ENCODE data around the gene IFITM10. TPM values are rescaled to one million over a fixed set of nuclear protein-coding genes. Genes with fewer than 3 reads are reported as not detected.

The IFITM10 gene
- total RNA-seq (2014; rRNA removed; shearing (Covaris generic)) = 0.18 and 0.23 TPM in 2 replicates

DNA sequence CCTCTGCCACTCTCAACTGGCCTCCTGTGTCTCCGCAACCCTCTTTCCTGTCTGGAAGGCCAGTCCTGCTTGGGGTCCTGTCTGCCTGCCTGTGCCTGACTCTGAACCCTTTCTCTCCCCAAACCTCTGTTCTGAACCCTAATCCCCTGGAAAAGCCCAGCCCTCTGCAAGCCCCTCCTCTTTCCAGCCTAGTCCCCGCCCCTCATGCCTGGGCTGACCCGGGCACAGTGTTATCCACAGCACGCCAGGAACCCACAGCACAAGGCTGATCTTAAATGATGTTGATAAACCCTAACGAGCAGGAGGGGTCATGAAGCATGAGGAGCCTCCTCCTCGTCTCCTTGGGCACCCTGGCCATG, at the start of gene IFITM10:
Gene IFITM10 (minus strand): TSS at position 115 of the 359 bp plus-strand sequence. CDS start 153 bp downstream, outside the sequence.
- no peak within 1 kb of the TSS for H3K4me3 ChIP-seq
- no peaks in the 10 kb centered on the region for H3K27me3 ChIP-seq
- DNase-seq = no peak
- peaks cover 27% of the 10 kb centered on the region for H3K4me1 ChIP-seq
- peak within 1 kb of the TSS; percentile 12 for H3K27ac ChIP-seq
- H3K36me3 ChIP-seq = no peaks in the 10 kb centered on the region
- H3K9me3 ChIP-seq (replicated peaks) = no peaks in the 10 kb centered on the region

DNA sequence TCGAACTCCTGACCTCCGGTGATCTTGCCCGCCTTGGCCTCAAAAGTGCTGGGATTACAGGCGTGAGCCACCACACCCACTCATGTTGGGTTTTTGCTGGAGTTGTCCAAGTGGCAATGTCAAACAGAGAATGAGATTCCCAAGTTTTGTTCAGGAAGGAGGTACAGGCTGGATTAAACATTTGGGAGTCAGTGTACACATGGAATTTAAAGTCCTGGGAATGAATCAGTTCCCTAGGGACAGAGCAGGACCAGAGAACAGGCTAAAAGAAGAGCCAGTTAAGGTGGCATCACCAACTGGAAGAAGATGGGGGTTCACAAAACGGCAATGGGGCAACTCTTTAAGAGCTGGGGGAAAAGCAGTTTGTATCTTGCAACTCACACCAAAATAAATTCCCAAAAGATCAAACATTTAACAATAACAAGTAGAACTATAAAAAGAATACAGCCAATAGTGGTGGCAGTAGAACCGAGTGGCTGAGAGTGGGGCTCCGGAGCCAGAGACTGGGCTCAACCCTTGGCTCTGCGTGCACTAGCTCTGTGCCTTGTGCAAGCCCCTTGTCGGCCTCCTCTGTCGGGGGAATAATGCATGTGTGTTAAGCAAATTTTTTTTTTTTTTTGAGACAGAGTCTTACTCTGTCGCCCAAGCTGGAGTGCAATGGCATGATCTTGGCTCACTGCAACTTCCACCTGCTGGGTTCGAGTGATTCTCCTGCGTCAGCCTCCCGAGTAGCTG, 47.2 kb upstream of the IFITM10 start:
- Histone ChIP-seq H3K4me1 (no peaks in the 10 kb centered on the region), H3K36me3 (no peaks in the 10 kb centered on the region), H3K27ac (no peak overlapping the region), H3K27me3 (no peaks in the 10 kb centered on the region; the same call in 1 of the 2 replicates), H3K9me3 (replicated peaks) (no peaks in the 10 kb centered on the region), H3K4me3 (no peak overlapping the region)
- no peak for DNase-seq

GRCh38 chr11:1796413-1797011, 46.1 kb upstream of the IFITM10 start:
- Histone ChIP-seq H3K27ac (no peak overlapping the region), H3K4me1 (no peaks in the 10 kb centered on the region), H3K4me3 (no peak overlapping the region), H3K27me3 (no peaks in the 10 kb centered on the region; the same call in 1 of the 2 replicates), H3K36me3 (no peaks in the 10 kb centered on the region), H3K9me3 (replicated peaks) (no peaks in the 10 kb centered on the region)
- DNase-seq = no peak

- 0 out of 2 replicates have a peak, but pooled peaks cover 2% of the 10 kb centered on the region for H3K9me3 ChIP-seq (replicated peaks)
- no peak overlapping the region for H3K4me3 ChIP-seq
- H3K27me3 ChIP-seq = no peaks in the 10 kb centered on the region; the same call in 1 of the 2 replicates
- no peak for DNase-seq
- no peaks in the 10 kb centered on the region for H3K36me3 ChIP-seq
- no peak overlapping the region for H3K27ac ChIP-seq
- H3K4me1 ChIP-seq = no peaks in the 10 kb centered on the region
Measured at GRCh38 chr11:1793081-1793480, 42.7 kb upstream of the IFITM10 start.

DNA sequence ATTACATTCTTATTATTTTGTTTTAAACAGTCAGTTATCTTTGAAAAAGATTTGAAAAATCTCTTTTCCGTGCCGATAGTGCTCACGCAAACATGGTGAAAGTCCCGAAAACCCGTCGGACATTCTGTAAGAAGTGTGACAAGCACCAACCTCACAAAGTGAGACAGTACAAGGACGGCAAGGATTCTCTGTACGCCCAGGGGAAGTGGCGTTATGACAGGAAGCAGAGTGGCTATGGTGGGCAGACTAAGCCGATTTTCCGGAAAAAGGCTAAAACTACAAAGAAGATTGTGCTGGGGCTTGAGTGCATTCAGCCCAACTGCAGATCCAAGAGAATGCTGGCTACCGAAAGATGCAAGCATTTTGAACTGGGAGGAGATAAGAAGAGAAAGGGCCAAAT, 42.1 kb upstream of the IFITM10 start:
- no peak overlapping the region for H3K4me3 ChIP-seq
- H3K36me3 ChIP-seq = no peaks in the 10 kb centered on the region
- 0 out of 2 replicates have a peak, but pooled peaks cover 2% of the 10 kb centered on the region for H3K9me3 ChIP-seq (replicated peaks)
- no peak for DNase-seq
- H3K27ac ChIP-seq = no peak overlapping the region
- H3K27me3 ChIP-seq = no peaks in the 10 kb centered on the region; the same call in 1 of the 2 replicates
- no peaks in the 10 kb centered on the region for H3K4me1 ChIP-seq

DNA sequence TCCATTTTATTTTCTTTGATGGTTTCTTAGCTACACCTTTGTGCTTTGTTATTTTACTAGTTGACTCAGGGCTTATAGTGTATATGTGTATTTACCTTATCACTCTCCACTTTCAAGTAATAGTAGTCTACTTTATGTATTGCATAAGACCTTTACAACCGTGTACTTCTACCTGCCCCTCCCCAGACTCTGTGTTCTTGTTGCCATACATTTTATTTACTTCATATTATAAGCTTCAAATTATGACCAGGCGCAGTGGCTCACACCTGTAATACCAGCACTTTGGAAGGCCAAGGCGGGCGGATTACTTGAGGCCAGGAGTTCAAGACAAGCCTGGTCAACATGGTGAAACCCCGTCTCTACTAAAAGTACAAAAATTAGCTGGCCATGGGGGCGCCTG, 41.5 kb upstream of the IFITM10 start:
- Histone ChIP-seq H3K27me3 (no peaks in the 10 kb centered on the region; the same call in 1 of the 2 replicates), H3K27ac (no peak overlapping the region), H3K4me3 (no peak overlapping the region), H3K4me1 (no peaks in the 10 kb centered on the region), H3K9me3 (replicated peaks) (0 out of 2 replicates have a peak, but pooled peaks cover 2% of the 10 kb centered on the region), H3K36me3 (no peaks in the 10 kb centered on the region)
- DNase-seq = no peak

GRCh38 chr11:1786466-1786865, 36.1 kb upstream of the IFITM10 start:
- no peak overlapping the region for H3K27ac ChIP-seq
- 0 out of 2 replicates have a peak, but pooled peaks cover 2% of the 10 kb centered on the region for H3K9me3 ChIP-seq (replicated peaks)
- H3K27me3 ChIP-seq = no peaks in the 10 kb centered on the region; the same call in 1 of the 2 replicates

GRCh38 chr11:1785749-1786413, 35.5 kb upstream of the IFITM10 start:
- H3K36me3 ChIP-seq = no peaks in the 10 kb centered on the region
- no peak for DNase-seq
- H3K4me1 ChIP-seq = peaks cover 19% of the 10 kb centered on the region
- no peak overlapping the region for H3K4me3 ChIP-seq
- H3K27me3 ChIP-seq = no peaks in the 10 kb centered on the region; the same call in 1 of the 2 replicates
- H3K9me3 ChIP-seq (replicated peaks) = 0 out of 2 replicates have a peak, but pooled peaks cover 2% of the 10 kb centered on the region
- H3K27ac ChIP-seq = no peak overlapping the region

More at GRCh38 chr11:1786466-1786865, 36.1 kb upstream of the IFITM10 start:
- H3K4me1 ChIP-seq = peaks cover 15% of the 10 kb centered on the region
- DNase-seq = no peak
- no peak overlapping the region for H3K4me3 ChIP-seq
- no peaks in the 10 kb centered on the region for H3K36me3 ChIP-seq

DNA sequence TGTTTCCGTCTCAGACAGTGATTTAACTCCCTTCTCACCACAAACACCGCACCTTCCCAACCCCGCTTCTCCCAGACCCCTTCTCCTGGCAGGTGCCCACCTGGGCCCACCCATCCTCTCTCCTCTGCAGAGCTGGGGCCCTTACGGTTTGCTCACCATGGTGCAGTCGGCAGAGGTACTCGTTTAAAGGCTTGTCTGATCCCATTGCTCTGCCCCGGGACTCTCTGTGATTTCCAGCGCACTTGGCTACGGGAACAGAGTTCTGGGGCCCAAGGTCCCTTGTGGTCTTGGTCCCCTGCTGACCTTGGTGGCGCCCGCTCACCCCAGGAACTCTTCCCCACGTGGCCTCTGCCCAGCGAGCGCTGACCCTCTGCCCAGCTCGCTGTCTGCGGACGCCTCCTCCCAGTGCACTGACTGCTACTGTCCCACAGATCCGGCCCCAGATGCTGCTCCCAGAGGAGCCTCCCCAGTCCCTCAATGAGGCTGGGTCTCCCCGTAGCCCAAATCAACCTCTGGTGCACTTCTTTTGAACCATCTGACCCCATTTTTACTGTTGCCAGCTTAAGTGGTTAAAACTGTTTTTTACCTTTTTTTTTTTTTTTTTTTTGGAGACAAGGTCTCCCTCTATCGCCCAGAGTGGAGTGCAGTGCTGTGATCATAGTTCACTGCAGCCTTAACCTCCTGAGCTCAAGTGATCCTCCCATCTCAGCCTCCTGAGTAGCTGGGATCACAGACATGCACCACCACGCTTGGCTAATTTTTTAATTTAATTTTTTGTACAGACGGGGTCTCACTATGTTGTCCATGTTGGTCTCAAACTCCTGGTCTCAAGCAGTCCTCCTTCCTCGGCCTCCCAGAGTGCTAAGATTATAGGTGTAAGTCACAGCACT, 34.6 kb upstream of the IFITM10 start:
- Histone ChIP-seq H3K27ac (no peak overlapping the region), H3K27me3 (no peaks in the 10 kb centered on the region; the same call in 1 of the 2 replicates), H3K36me3 (no peaks in the 10 kb centered on the region), H3K4me1 (peaks cover 22% of the 10 kb centered on the region), H3K9me3 (replicated peaks) (0 out of 2 replicates have a peak, but pooled peaks cover 2% of the 10 kb centered on the region), H3K4me3 (no peak overlapping the region)
- DNase-seq = no peak

- Histone ChIP-seq H3K4me1 (peaks cover 23% of the 10 kb centered on the region), H3K36me3 (no peaks in the 10 kb centered on the region), H3K4me3 (no peak overlapping the region), H3K9me3 (replicated peaks) (0 out of 2 replicates have a peak, but pooled peaks cover 2% of the 10 kb centered on the region), H3K27me3 (no peaks in the 10 kb centered on the region; the same call in 1 of the 2 replicates), H3K27ac (no peak overlapping the region)
- no peak for DNase-seq
Measured at GRCh38 chr11:1783725-1784529, 33.5 kb upstream of the IFITM10 start.

- Histone ChIP-seq H3K27ac (no peak overlapping the region), H3K27me3 (no peaks in the 10 kb centered on the region; the same call in 1 of the 2 replicates)
Measured at GRCh38 chr11:1782831-1783724, 32.7 kb upstream of the IFITM10 start.

GRCh38 chr11:1782031-1782590, 31.7 kb upstream of the IFITM10 start:
- DNase-seq = no peak

More at GRCh38 chr11:1782831-1783724, 32.7 kb upstream of the IFITM10 start:
- Histone ChIP-seq H3K9me3 (replicated peaks) (no peaks in the 10 kb centered on the region), H3K4me1 (peaks cover 32% of the 10 kb centered on the region), H3K36me3 (no peaks in the 10 kb centered on the region), H3K4me3 (no peak overlapping the region)
- DNase-seq = peak in 1 of 2 experiments; percentile 30

More at GRCh38 chr11:1782031-1782590, 31.7 kb upstream of the IFITM10 start:
- no peaks in the 10 kb centered on the region for H3K36me3 ChIP-seq
- H3K9me3 ChIP-seq (replicated peaks) = no peaks in the 10 kb centered on the region
- H3K4me3 ChIP-seq = no peak overlapping the region
- no peak overlapping the region for H3K27ac ChIP-seq
- H3K4me1 ChIP-seq = peaks cover 34% of the 10 kb centered on the region
- H3K27me3 ChIP-seq = no peaks in the 10 kb centered on the region; the same call in 1 of the 2 replicates
